Measurements from ENCODE around the gene ZEB1. TPM values are rescaled to one million over a fixed set of nuclear protein-coding genes. Genes with fewer than 3 reads are reported as not detected.
"Not testable (repeated sequence)": the region's sequence is repeated elsewhere in the genome, so short reads cannot be mapped to it uniquely, and the experiment has no call there.

ZEB1 gene
- polyA plus RNA-seq, 1 donor: 31.8 TPM

DNA sequence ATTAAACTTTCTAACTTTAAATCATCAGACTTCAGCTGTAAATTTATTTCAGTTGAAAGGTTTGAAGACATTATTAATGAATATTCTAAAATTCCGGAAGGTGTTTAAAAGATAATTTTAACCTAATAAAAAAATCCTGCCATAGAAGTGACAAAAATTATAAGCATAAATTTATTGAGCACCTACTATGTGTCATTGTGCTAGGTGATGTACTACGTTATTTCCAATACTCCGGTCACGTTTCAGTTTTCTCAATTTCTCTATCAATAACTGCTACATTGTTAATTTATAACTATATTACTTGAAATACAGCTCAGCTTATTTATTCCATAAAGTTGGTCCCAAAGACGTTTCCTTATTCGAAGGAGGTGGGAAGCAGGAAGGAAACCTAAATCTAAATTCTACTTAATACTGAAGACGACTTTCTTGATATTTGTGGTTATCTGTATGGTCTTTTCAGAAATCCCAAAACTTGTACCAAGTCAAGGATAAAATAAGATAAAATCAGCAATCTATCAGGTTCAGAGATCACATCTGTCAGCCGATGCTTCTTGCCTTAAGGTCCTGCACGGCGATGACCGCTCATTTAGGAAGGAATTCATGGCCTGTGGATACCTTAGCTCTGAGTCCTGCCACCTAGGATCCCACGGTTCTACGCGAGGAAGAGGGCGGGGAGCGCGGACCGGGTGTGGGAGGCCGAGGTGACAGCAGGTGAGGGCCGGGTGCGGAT is 1.2 kb upstream of the ZEB1 start:
- no peak for DNase-seq

DNA sequence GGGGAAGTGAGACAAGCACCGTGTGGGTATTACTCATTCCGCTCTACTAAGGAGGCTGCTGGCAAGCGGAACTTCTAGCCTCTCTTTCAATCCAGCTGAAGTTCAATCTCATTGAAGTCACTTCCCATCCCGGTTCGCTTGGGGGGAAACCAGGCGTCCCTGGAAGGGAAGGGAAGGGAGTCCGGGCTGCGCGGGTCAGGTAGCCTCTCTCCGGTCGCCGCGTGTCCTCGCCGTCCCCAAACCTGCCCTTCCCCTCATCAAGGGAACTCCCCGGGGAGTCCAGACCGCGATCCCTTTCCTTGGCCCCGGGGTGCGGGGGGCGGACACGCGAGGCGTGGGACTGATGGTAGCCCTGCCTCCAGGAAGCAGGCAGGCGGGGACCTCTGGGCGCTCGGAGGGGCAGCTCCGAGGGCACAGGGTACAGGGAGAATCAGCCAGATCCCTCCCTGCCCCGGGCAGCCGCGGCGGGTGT is 598 bp upstream of the ZEB1 start:
- peak; percentile 37 for DNase-seq

DNA sequence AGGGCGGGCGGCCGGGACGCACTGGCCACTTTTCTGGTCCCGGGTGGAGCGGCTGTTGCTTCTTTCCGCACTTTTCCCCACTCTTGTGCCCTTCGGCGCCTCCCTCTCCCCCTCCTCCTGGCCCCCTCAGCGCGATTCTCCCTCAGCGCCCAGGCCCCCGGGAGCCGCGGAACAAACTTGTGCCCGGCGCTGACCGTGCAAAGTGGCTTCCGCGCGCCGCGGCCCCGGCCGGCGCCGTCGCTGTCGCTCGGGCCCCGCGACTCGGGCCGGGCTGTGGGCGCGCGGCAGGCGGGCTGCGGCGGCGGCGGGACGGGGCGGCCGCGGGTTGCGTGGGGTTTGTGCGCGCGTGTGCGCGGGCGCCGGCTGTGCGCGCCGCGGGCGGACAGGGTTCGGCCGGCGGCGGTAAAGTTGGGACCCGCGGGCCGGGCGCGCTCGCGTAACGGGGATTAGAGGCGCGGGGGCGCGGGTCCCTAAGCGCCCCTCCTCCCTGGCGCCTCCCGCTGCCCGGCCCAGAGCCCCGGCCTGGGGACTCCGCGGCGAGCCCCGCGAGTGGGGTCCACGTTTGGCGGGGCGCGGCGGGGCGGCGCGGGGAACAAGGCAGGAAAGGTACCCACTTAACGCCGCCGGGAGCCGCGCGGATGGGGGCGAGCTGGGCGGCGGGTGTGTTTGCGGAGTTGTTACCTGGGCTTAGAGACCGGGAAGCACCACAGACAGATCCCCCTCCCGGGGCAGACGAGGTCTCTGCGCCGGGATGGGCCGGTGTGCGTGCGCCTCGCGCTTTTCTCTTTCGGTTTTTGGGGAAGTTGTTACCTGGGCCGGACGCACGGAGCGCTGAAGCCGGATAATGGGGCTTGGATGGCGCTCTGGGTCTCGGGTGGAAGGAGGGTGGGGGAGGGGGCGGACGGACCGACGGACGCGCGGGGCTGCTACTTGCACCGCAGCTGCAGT is 860 bp downstream of the ZEB1 start:
- peak; percentile 28 for DNase-seq

DNA sequence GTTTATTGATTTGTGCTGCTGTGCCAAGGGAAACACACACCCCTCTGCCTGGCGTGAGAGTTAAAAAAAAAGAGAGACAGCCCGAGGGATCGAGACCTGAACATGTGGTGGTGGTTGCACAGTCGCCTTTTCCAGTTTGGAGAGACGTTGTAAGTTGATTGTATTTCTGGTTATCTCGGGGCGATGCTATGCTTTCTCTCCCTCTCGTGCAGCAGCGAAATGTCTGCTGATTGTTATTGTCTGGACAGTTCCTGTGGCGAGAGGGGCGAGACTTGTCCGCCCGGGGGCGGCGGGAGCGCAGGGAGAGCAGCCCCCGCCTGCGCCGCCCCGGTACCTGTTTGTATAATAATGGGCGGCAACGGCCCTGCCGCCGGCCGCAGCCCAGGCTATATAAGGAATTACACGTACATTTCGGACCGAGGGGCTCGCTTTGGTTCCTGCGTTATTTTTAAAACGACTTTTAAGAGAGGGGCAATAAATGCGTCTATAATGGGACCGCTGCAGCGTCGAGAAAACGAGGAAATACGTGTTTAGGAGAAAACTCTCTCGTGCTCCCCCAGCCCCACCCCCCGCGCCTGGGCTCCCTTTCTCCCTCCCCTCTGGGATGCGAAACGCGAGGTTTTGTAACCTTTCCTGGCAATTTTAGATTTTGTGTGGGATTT is 1.7 kb downstream of the ZEB1 start:
- peak; percentile 59 for DNase-seq

DNA sequence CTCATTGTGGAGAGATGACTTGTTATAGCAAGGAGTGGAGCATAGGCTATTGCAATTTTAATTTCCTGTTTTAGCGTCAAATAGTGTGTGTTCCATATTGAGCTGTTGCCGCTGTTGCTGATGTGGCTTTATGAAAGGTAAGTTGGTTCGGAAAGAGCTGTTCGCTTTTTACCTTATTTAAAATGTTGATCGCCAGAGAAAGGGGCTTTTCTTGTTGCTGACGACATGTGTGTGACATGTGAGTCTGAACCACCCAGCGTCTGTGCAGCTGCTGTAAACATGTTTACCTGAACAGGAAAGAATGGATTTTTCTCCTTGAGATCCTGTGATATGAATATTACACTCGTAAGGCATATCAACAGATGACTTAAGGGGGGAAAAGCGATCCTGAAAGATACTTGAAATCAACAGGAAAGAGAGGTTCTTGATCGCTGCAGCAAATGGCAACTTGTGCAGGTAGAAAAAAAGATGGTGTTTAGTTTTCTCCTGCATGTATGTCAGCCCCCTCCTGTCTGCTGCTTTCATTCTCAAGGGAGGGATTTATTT is 2.5 kb downstream of the ZEB1 start:
- peak; percentile 24 for DNase-seq

DNA sequence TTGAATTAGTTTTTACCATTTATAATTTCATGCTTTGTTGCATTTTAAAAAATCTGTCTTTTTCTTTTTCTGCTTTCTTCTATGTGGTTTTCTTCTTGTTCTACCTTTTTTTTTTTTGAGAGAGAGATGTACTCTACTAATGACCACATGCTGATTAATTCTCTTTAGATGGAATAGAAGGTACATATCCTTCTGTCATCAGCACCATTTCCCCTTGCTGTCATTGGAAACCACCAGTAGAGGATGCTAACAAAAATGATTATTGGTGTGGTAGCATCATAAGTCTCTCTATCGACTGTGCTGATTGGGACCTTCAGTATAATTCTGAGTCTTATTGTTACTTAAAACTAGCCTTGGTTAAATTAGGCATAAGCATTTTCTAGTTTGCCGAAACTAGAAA is 3.6 kb downstream of the ZEB1 start:
- no peak for DNase-seq

DNA sequence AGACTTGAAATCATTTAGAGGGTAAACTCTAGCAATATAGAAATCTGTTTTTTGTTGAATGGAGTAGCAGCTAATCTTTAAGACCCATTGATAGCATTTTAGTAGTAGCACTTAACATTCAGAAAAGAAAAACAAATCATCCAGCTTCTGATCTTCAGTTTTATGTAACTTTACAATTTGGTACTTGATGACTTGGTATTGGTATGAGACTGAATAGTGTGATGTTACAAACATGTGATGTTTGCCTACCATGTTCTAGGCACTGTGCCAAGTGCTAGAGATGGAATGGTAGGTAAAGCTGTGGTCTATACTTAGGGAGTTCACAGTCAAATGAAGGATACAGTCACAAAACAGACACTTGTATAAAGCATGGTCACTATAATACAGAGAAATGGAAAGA is 21.3 kb downstream of the ZEB1 start:
- DNase-seq: no peak

DNA sequence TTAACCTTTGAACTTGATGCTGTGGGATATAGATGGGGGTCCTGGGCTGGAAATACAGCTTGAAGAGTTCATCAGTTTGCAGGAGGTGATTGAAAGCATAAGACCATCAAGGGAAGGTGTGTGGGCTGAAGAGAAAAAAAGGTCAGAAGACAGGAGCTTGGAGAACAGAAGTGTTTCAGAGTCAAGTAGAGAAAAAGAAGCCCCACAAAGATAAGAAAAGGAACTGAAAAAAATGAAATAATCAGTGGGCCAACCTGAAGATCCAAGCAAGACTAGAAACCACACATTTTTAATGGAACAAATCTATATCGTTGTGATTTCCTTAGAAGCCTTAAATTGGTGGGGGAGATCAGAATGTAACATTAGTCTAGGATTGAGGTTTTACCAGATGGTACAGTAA is 22.5 kb downstream of the ZEB1 start:
- no peak for DNase-seq

DNA sequence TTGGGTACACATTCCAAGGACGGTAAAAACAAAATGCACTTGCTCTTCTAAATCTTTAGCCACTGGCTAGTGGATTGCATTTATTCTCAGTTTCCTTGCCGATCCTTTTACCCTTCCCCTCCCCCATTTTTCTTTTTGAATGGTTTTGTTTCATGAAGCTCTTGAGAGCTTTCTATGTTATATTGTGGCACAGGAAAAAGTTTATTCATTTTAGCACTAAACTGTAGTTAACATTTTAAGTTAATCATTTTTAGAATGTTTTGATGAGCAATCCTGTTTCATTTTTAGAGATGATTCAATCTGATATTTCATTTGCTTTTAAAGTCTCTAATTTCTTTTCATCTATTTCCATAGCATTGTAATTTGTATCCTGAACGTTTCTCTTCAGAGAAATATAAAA is 24.0 kb downstream of the ZEB1 start:
- no peak for DNase-seq

DNA sequence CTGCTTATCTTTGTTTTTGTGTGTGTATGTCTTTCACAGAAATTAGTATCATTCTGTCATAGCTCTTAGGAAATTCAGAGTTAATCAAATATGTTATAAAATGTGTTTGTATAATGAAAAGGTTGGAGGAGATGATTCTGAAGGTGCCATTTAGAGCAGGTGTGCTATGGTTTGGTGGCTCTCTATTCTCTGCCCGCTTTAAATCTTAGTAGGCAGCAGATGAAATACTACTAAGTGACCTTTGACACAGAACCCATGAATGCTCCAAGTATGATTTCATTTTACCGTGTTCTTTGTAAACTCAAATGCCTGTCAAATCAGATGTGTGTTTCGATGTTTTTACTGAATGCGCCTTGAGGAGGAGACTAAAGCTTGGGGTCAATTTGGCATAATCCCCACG is 24.5 kb downstream of the ZEB1 start:
- DNase-seq: no peak

DNA sequence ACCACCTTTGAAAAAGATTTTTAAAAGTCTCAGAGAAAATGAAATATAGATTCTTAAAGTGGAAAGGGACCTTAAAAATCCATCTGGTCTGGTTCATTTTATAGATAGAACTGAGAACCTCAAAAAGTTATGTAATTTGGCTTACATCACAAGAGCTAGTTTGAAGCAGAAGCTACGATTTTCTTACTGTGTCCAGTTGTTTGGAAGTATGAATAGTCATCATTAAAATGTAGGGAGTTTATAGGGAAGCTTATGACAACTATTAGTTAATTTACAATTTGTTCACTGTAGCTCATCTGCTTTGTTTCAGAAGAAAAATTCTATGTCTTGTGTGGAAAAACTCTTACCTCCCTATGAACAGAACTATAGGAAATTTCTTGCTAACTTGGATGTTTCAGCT is 26.9 kb downstream of the ZEB1 start:
- no peak for DNase-seq

DNA sequence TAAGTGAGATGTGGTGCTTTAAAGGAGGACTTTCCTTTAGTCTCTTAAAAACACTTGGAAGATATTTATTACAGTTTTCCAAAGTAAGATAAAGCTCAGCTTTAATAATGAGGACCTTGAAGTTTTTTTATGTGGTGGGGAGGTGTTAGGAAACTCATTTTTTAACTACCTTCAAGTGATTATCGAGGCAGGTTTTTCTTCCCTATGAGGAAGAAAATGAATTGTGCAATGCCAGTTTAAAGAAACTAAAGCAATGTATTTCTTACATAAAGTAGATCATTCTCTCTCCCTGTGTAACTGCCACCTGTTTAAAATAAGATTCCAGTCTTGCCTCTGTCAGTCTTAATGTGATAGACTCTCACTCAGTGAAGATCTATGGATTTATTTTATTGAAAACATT is 27.9 kb downstream of the ZEB1 start:
- DNase-seq: no peak

DNA sequence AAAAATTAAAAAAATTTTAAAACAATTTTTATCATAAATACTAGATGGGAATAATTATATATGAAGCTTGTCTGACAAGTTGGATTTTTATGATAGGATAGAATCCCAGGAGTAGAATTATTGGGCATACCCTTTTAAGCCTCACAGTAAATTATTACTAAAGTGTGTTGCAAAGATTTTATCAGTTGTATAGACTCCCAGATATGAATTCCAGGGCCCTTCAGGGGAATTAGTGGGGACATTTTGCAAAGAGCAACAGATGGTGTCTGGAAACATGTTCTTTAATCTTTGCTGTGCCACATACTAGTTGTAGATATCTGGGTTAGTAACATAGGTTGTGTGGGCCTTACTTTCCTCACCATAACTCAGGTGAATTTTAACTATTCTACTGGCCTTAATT is 28.7 kb downstream of the ZEB1 start:
- no peak for DNase-seq

DNA sequence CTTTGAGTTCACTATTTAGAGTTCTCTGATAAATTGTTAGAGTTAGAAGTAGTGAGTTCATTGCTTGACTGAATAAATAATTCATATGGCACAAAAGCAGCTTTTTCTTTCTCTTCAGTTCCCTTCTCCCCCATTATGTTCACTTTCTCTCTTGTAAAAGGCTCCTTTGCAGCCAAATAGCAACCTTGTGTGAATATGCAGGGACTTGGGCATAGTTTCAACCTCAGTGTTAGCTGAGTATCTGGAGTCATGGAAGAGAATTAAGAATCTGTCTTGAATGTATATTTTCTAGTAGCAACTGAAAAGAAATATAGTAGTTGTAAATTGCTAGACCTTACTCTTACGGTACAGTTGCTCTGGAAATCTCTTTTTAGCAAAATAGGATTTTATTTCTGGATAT is 31.9 kb downstream of the ZEB1 start:
- no peak for DNase-seq

DNA sequence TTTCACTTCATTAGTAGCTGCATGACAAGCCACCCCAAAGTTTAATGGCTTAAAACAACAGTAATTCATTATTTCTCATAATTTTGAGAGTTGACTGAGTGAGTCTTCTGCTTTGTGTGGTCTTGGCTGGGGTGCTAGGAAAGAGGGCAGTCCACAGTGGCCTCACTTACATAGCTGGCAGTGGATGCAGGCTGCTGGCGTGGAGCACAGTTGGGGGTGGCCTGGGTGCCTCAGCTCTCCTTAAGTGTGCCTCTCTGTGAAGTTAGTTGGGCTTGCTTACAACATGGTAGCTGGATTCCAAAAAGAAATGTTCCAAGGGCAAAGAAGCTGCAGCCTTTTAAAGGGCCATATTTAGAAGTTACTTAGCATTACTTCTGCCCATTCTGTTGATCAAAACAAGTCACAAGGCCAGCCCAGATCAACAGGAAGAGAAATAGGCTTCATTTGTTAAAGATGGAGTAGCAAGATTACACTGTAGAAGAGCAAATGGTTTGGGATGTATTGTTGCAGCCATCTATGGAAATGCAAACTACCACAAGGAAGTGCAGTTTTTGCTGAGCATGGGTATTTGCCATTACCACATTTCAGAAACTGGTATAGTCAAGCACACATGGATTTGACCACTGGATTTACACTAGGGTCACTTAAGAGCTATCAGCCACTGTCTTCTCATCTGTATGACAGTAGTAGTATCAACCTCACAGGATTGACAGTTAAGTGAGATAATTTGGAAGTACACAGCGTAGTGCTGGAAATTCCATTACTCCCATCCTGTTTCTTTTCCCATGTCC is 33.6 kb downstream of the ZEB1 start:
- no peak for DNase-seq

DNA sequence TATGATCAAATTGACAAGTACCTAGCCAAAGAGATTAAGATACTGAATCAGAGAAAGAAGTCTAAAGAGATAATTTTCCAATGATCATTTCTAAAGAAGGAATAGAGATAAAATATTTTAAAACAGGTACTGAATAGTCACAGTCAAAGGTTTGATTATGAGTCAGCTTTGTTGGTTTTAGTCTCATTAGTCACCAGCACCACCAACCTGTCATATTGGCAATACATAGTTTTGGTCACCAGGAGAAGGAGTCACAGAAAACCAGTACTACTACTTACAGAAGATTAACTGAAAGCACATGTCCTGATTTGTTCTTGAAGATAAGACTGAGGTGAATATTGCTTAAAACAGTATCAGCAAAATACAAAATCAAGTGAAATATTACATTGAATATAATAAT is 34.6 kb downstream of the ZEB1 start:
- no peak for DNase-seq

DNA sequence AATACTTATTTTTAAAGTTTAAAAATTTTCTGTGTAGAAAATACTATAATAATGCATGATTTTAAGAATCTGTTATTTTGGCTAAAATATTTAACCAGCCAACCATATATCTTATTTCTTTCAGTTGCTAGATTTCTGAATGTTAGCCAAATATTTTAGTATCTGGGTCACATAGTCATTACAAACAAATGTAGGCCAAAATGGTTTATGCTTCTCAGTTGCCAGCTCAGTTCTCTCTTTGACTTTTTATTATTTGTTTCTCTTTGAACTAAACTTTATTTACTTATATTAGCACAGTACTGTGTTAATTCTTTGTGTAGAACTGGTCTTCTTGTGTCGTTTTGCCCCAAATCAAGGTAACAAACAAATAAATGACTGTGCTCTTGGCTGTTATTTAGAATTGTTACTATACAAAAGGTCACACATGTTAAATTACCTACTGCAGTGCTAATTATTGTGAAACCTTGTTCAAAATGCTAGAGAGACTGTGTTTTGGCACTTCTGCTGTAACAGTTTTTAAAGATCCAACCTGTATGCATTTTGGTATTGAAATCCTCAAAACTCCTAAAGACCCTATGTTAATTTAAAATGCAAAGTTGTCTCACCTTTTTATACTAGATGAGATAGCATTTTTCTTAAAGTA is 39.8 kb downstream of the ZEB1 start:
- DNase-seq: no peak

DNA sequence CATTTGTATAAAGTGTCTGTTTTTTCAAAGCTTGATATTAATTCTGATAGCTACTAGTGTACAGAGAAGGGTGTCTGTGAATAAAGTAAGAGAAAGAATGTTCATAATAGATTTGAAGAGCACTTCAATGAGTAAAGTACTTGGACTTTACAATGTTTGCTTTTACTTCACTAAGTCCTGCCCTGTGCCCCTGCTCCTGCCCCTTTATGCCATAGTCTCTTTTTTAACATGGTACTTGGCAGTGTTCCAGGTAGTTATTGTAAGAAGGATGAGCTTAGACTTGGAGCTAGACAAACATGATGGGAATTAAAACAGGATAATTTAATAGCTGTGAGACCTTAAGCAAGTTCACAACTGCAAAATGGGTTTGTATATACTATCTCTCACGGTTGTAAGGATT is 41.0 kb downstream of the ZEB1 start:
- DNase-seq: no peak

DNA sequence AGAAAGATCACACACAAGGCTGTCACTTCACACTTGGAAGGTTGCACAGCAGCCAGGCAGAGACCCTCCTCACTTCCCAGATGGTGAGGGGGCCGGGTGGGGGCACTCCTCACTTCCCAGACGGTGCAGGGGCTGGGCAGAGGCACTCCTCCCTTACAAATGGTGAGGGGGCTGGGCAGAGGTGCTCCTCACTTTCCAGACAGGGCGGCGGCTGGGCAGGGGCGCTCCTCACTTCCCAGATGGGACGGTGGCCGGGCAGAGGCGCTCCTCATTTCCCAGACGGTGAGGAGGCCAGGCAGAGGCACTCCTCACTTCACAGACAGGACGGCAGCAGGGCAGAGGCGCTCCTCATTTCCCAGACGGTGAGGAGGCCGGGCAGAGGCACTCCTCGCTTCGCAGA is 42.5 kb downstream of the ZEB1 start:
- DNase-seq: not testable (repeated sequence)

DNA sequence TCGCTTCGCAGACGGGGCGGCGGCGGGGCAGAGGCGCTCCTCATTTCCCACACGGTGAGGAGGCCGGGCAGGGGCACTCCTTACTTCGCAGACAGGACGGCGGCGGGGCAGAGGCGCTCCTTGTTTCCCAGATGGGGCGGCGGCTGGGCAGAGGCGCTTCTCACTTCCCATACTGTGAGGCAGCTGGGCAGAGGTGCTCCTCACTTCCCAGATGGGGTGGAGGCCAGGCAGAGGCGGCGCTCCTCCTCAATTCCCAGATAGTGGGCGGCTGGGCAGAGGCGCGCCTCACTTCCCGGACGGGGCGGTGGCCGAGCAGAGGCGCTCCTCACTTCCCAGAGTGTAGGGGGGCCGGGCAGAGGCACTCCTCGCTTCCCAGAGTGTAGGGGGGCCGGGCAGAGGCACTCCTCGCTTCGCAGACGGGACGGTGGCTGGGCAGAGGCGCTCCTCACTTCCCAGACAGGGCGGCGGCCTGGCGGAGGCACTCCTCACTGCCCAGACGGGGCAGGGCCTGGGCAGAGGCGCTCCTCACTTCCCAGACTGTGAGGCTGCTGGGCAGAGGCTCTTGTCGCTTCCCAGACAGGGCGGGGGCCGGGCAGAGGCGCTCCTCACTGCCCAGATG is 43.1 kb downstream of the ZEB1 start:
- DNase-seq: no peak

DNA sequence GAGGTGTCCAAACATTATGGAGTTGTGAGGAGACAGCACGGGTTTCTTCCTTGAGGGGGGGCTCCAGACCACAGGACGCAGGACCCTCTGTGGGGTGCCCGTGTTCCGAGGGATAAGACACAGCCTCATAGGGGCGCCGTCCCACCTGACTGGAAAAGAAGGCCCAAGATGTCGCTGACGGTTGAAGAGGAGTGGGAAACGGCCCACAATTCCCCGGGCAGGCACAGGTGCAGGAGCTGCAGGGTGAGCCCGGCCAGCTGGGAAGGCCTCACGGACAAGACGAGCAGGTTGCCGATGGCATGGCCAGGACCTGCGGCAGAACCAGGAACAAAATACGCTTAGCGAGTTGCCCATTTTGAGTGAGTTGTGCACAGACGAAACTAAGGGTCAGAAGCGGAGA is 44.7 kb downstream of the ZEB1 start:
- DNase-seq: not testable (repeated sequence)
